ENCODE measurements around the gene TFPI.

GRCh38 chr2:187451510-187451909 lies 102.7 kb downstream of the TFPI start:
- TF ChIP-seq CTCF (IDR thresholded peaks at IDR 0.05) (no peak), POLR2A (IDR thresholded peaks at IDR 0.05) (no peak)
